ENCODE measurements around the gene CCDC107. TPM values are rescaled to one million over a fixed set of nuclear protein-coding genes. Genes with fewer than 3 reads are reported as not detected.

Gene CCDC107
- total RNA-seq, 2 donors from 2014 or later: 52.3 to 70.9 TPM

Small RNAs within 50 kb of the gene (microRNA-seq; reads per million reads assigned to microRNA genes)
- gene MIR6852: 0 to 0.27 reads per million in 2 donors

Other genes with a start within 250 kb of the CCDC107 start
- 10 to 100 TPM; 32.2 to 43.0 TPM for gene RUSC2, start 168.2 kb upstream of the CCDC107 start, total RNA-seq
- 10 to 100 TPM; 30.7 to 31.9 TPM for gene TESK1, start 53.0 kb upstream of the CCDC107 start, total RNA-seq
- gene CD72, start 39.9 kb upstream of the CCDC107 start, total RNA-seq: 1 to 10 TPM in 1 of 2 donors, under 1 TPM in 1; 0.97 to 1.6 TPM
- 1 to 10 TPM in 1 of 2 donors, under 1 TPM in 1; 0.86 to 1.6 TPM for gene SIT1, start 7.4 kb upstream of the CCDC107 start, total RNA-seq
- over 10,000 TPM; 14,118 to 22,490 TPM for gene RMRP, start 273 bp upstream of the CCDC107 start, total RNA-seq
- gene ARHGEF39, start 6.9 kb downstream of the CCDC107 start, total RNA-seq: under 1 TPM; 0.18 to 0.84 TPM
- 1 to 10 TPM; 1.6 to 2.8 TPM for gene CA9, start 15.6 kb downstream of the CCDC107 start, total RNA-seq
- 100 to 1,000 TPM; 523 to 604 TPM for gene TPM2, start 31.6 kb downstream of the CCDC107 start, total RNA-seq
- 100 to 1,000 TPM; 301 to 324 TPM for gene TLN1, start 73.9 kb downstream of the CCDC107 start, total RNA-seq
- 10 to 100 TPM; 24.6 to 36.2 TPM for gene CREB3, start 74.4 kb downstream of the CCDC107 start, total RNA-seq
- gene GBA2, start 90.9 kb downstream of the CCDC107 start, total RNA-seq: 10 to 100 TPM; 92.5 to 97.7 TPM
- 10 to 100 TPM; 23.6 to 34.6 TPM for gene RGP1, start 91.0 kb downstream of the CCDC107 start, total RNA-seq
- gene MSMP, start 96.0 kb downstream of the CCDC107 start, total RNA-seq: not detected
- 10 to 100 TPM; 21.1 to 24.3 TPM for gene NPR2, start 133.3 kb downstream of the CCDC107 start, total RNA-seq
- 1 to 10 TPM; 1.3 to 1.9 TPM for gene SPAG8, start 154.0 kb downstream of the CCDC107 start, total RNA-seq
- 10 to 100 TPM; 53.4 to 54.3 TPM for gene HINT2, start 156.8 kb downstream of the CCDC107 start, total RNA-seq
- gene FAM221B, start 170.4 kb downstream of the CCDC107 start, total RNA-seq: not detected
- gene TMEM8B, start 170.9 kb downstream of the CCDC107 start, total RNA-seq: 10 to 100 TPM; 14.7 to 15.6 TPM
- gene OR13J1, start 212.1 kb downstream of the CCDC107 start, total RNA-seq: not detected
- gene HRCT1, start 247.9 kb downstream of the CCDC107 start, total RNA-seq: 1 to 10 TPM; 4.6 to 9.3 TPM

Data from left cardiac atrium (tissue), 2 donors.